Stimulated activated memory B cell treated with anti-CD40 and anti-IgM and Interleukin-4, amounts not matched to agents 10 μg/mL and 1 μg/mL and 100 μg/mL, for 72 hours (primary cell): ENCODE measurements around the gene LAMA2.

Source experiments
- ATAC-seq: fragments of 150-1000 bp; cut with Tn5 transposase; 2 replicates; pipeline ENCODE4 v1.10.0; 2021
- H3K27ac Mint-ChIP-seq: one replicate; pipeline ENCODE4 v1.8.0; 2022; ENCODE audit warnings: mild to moderate bottlenecking, mixed read lengths
- H3K27me3 Mint-ChIP-seq: one replicate; pipeline ENCODE4 v1.8.0; 2022; ENCODE audit warnings: mixed read lengths
- H3K36me3 Mint-ChIP-seq: one replicate; pipeline ENCODE4 v1.8.0; 2022; ENCODE audit warnings: mixed read lengths
- H3K4me1 Mint-ChIP-seq: one replicate; pipeline ENCODE4 v1.8.0; 2022; ENCODE audit warnings: mixed read lengths
- H3K4me3 Mint-ChIP-seq: one replicate; pipeline ENCODE4 v1.8.0; 2022; ENCODE audit warnings: mild to moderate bottlenecking, moderate library complexity, mixed read lengths
- H3K9me3 Mint-ChIP-seq: one replicate; pipeline ENCODE4 v1.8.0; 2022; ENCODE audit warnings: mixed read lengths

The LAMA2 gene

DNA sequence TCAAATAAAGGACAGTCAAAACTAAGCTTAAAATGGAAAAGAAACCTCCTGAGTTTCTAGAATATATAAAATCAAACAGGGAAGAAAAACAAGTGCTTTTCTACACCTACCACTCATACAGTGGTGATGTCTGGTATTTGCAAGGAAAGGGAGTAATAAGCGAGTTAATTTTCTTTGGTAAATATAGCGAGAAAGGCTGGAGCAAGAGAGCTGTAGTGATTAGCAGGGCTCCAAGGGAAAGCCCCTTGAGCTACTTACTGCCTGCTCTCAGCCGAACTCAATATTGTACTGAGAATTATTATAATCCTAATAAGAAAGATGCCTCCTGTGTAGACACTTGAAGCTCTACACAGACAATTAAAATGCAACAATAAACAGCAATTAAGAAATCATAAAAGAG, 296.3 kb downstream of the LAMA2 start:
- Mint-ChIP-seq H3K4me3 (no peak overlapping the region), H3K36me3 (no peaks in the 10 kb centered on the region), H3K27ac (no peak overlapping the region), H3K27me3 (peaks cover 9% of the 10 kb centered on the region), H3K9me3 (no peaks in the 10 kb centered on the region), H3K4me1 (no peaks in the 10 kb centered on the region)
- ATAC-seq: no peak

- Mint-ChIP-seq H3K36me3 (no peaks in the 10 kb centered on the region), H3K27me3 (peaks cover 9% of the 10 kb centered on the region), H3K9me3 (no peaks in the 10 kb centered on the region), H3K27ac (no peak overlapping the region), H3K4me1 (no peaks in the 10 kb centered on the region), H3K4me3 (no peak overlapping the region)
- no peak for ATAC-seq
These were observed 298.1 kb downstream of the LAMA2 start for GRCh38 chr6:129181001-129181400.

- Mint-ChIP-seq H3K4me3 (no peak overlapping the region), H3K9me3 (no peaks in the 10 kb centered on the region), H3K4me1 (no peaks in the 10 kb centered on the region), H3K36me3 (no peaks in the 10 kb centered on the region), H3K27ac (no peak overlapping the region), H3K27me3 (no peaks in the 10 kb centered on the region)
- no peak for ATAC-seq
These were observed 300.3 kb downstream of the LAMA2 start for GRCh38 chr6:129183187-129183591.

DNA sequence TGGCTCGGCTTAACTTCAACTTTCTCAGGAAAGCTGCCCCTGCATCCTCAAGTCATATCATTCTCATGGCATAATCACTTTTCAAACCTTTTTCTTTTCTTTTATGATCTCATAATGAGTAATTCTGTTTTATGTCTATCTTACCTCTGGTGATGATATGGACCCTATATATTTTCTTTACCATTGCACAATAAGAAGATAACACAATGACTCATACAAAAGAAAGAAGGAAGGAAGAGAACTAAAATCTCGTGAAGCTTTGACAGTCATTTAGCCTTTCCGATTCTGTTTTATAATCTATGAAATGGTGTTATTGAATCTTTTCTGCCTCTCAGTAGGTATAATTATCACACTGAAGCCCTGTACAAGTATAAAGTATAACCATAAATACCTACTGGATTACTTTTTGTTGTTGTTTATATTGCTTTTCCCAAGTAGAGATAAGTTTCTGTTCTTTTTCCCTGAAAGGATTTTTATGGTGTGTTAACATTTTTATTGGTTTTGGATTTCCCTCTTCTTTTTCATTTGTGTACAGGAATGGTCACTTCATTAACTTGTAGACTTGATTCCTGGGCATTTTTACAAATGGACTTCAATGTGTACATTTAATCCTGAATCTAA, 300.9 kb downstream of the LAMA2 start:
- no peak overlapping the region for H3K4me3 Mint-ChIP-seq
- no peaks in the 10 kb centered on the region for H3K4me1 Mint-ChIP-seq
- no peak overlapping the region for H3K27ac Mint-ChIP-seq
- ATAC-seq: no peak
- no peaks in the 10 kb centered on the region for H3K36me3 Mint-ChIP-seq
- no peaks in the 10 kb centered on the region for H3K27me3 Mint-ChIP-seq
- H3K9me3 Mint-ChIP-seq: no peaks in the 10 kb centered on the region

DNA sequence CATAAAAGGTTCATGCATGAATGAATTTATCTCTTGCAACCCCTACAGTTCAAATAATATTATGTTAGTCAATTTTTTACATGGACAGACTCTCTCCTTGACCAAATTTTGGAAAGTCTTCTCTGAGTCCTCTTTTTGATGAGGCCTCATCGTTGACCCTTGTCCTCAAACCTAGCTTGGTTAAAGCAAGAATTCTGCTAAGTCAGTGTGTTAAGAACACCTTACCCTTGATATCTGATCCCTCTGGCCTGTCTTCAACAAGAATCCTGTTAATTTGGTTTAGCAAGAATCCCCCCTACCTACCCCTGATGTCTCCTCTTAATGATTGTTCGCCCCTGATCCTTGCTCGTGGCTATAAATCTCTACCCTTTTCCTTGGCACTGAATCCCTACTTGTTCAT, 301.4 kb downstream of the LAMA2 start:
- Mint-ChIP-seq H3K9me3 (no peaks in the 10 kb centered on the region), H3K36me3 (no peaks in the 10 kb centered on the region), H3K27me3 (no peaks in the 10 kb centered on the region), H3K4me1 (no peaks in the 10 kb centered on the region), H3K4me3 (no peak overlapping the region), H3K27ac (no peak overlapping the region)
- ATAC-seq: no peak

DNA sequence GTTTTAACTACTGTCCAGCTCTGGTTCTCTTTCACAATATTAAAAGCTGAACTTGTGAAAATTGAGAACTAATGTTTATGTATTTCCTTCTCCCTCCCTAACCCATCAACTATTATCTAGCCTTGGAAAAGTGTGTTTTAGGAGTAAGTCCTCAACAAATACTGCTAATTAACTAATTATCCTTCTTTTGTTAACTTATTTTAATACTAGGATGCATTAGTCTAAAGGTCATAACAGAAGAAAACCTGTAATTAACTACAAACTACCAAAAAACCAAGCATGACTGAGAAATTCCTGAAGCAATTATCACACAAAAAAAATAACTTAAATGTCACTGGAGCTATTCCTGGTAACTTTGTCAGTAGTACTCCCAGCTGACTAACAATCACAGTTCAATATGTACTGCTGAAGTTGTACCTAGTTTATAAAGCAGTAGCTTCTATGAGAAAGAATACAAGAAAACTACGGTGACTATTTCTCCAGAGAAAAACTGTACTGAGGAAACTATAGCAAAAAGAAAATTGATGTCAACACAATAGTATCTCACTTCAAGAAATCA, 301.9 kb downstream of the LAMA2 start:
- Mint-ChIP-seq H3K27ac (no peak overlapping the region), H3K36me3 (no peaks in the 10 kb centered on the region), H3K4me3 (no peak overlapping the region), H3K9me3 (no peaks in the 10 kb centered on the region), H3K4me1 (no peaks in the 10 kb centered on the region), H3K27me3 (no peaks in the 10 kb centered on the region)
- no peak for ATAC-seq

- H3K27me3 Mint-ChIP-seq: no peaks in the 10 kb centered on the region
- H3K36me3 Mint-ChIP-seq: no peaks in the 10 kb centered on the region
- H3K4me1 Mint-ChIP-seq: no peaks in the 10 kb centered on the region
- no peaks in the 10 kb centered on the region for H3K9me3 Mint-ChIP-seq
- H3K27ac Mint-ChIP-seq: no peak overlapping the region
- H3K4me3 Mint-ChIP-seq: no peak overlapping the region
- no peak for ATAC-seq
These were observed 304.1 kb downstream of the LAMA2 start for GRCh38 chr6:129186988-129187387.

GRCh38 chr6:129188306-129188705, 305.4 kb downstream of the LAMA2 start:
- Mint-ChIP-seq H3K36me3 (no peaks in the 10 kb centered on the region), H3K27me3 (no peaks in the 10 kb centered on the region), H3K4me1 (no peaks in the 10 kb centered on the region), H3K27ac (no peak overlapping the region), H3K4me3 (no peak overlapping the region), H3K9me3 (no peaks in the 10 kb centered on the region)
- ATAC-seq: no peak

DNA sequence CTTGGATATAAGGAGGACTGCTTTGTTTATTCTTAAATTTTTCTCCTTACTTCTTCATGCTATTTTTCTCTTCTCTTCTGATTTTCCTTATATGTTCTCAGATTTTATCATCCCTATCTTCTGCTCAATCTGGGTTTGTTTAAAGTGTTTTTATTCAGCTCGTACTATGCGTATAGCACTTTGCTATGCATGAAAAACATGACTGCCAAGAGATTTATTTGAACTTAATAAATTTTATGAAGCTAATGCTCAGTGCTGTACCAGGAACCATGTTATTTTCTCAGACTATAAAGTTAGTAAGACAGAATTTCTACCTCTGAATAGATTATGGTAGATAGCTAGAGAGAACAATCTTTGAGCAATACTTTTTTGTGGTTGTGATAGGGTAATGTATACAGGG, 305.9 kb downstream of the LAMA2 start:
- H3K27ac Mint-ChIP-seq: no peak overlapping the region
- no peaks in the 10 kb centered on the region for H3K4me1 Mint-ChIP-seq
- no peak overlapping the region for H3K4me3 Mint-ChIP-seq
- H3K27me3 Mint-ChIP-seq: no peaks in the 10 kb centered on the region
- H3K9me3 Mint-ChIP-seq: no peaks in the 10 kb centered on the region
- ATAC-seq: no peak
- H3K36me3 Mint-ChIP-seq: no peaks in the 10 kb centered on the region

GRCh38 chr6:129189266-129189665, 306.3 kb downstream of the LAMA2 start:
- Mint-ChIP-seq H3K4me3 (no peak overlapping the region), H3K9me3 (no peaks in the 10 kb centered on the region), H3K36me3 (no peaks in the 10 kb centered on the region), H3K27ac (no peak overlapping the region), H3K4me1 (no peaks in the 10 kb centered on the region), H3K27me3 (no peaks in the 10 kb centered on the region)
- no peak for ATAC-seq

DNA sequence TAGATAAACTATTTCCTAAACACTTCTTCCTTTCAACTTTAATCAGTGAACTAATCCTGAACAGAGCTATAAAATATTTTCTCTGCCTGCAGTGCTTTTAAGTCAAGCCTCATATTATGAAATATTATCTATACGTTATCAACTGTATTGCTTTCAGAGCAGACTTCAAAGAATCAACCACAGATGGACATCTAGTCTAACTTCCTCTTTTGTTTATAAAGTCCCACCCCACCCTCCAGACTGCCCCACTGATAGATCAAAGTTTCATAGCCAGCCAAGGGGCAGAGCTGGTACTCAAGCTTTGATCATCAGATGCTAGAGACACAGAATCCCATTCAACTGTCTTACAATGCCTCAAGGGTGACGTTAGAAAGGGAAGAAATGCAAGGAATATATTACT, 308.3 kb downstream of the LAMA2 start:
- Mint-ChIP-seq H3K4me3 (no peak overlapping the region), H3K4me1 (no peaks in the 10 kb centered on the region), H3K27ac (no peak overlapping the region), H3K27me3 (no peaks in the 10 kb centered on the region), H3K36me3 (no peaks in the 10 kb centered on the region), H3K9me3 (no peaks in the 10 kb centered on the region)
- ATAC-seq: peak; percentile 39

- Mint-ChIP-seq H3K4me1 (no peaks in the 10 kb centered on the region), H3K27ac (no peak overlapping the region), H3K4me3 (no peak overlapping the region), H3K36me3 (no peaks in the 10 kb centered on the region), H3K27me3 (no peaks in the 10 kb centered on the region), H3K9me3 (no peaks in the 10 kb centered on the region)
- ATAC-seq: no peak
These were observed 309.6 kb downstream of the LAMA2 start for GRCh38 chr6:129192458-129192989.

DNA sequence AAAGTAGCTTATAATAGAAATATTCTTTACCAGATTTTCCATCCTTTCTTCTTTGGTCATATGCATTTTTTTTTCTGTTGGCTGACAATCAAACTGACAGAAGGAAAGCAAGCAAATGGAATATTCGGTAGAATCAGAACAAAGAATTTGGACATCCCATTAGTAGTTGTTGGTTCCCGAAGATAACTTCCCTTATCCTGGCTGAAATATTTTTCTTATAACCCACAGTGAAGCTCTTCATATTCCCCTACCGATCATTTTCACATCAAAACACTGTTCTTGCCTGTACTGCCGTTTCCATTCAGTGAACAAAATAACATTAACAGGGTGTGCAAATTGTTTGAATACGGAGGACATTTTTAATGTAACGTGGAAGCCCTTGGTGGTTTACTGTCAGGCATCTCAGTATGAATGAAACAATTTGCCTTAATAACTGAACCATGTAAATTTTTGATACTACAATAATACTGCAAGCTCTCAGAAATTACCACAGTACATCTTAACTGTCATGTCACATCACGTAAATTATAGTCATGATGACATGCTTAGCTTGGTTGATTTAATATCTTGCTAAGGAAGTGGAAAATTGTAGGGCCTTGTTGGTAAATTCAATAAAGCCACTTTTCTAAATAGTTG, 311.5 kb downstream of the LAMA2 start:
- Mint-ChIP-seq H3K27ac (no peak overlapping the region), H3K4me1 (no peaks in the 10 kb centered on the region), H3K4me3 (no peak overlapping the region), H3K27me3 (no peaks in the 10 kb centered on the region), H3K9me3 (no peaks in the 10 kb centered on the region), H3K36me3 (no peaks in the 10 kb centered on the region)
- no peak for ATAC-seq

GRCh38 chr6:129195161-129195560, 312.2 kb downstream of the LAMA2 start:
- Mint-ChIP-seq H3K4me3 (no peak overlapping the region), H3K27me3 (no peaks in the 10 kb centered on the region), H3K27ac (no peak overlapping the region), H3K9me3 (no peaks in the 10 kb centered on the region), H3K4me1 (no peaks in the 10 kb centered on the region), H3K36me3 (no peaks in the 10 kb centered on the region)
- ATAC-seq: no peak

DNA sequence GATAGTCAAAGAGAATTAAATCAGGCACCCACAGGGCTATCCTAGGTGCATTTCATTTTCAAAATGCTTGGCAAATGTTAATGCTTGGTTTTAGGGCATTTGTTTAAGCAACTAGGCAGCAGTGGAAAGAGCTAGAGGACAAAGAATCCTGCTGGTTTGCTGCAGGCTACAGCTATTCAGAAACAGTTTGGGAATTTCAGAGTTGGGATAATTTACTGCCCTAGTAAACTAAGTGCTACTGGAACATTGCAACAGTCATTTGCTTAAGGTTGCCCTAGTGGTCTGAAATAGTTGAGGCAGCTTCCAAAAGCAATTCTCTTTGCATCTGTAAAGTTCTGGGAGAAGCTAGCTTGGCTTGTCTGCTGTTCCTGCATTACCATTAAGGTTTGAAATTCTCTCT, 312.7 kb downstream of the LAMA2 start:
- Mint-ChIP-seq H3K4me1 (no peaks in the 10 kb centered on the region), H3K9me3 (no peaks in the 10 kb centered on the region), H3K4me3 (no peak overlapping the region), H3K27ac (no peak overlapping the region), H3K27me3 (no peaks in the 10 kb centered on the region), H3K36me3 (no peaks in the 10 kb centered on the region)
- ATAC-seq: no peak

DNA sequence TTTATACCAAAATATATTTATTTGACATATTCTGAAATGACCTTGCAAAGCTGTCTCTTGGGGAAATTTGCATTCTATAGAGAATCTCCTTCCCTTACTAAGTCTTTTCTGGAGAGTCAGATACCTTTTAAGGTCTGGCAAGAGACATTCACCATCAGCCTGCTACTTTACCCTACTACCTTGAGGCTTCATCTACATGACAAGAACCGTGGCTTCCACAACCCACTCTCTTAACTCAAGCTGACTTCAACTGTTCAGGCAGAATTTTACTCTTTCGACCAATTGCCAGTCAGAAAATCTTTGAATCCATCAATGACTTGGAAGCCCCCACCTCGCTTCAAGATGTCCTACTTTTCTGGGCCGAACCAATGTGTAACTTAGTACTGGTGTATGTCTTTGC, 314.2 kb downstream of the LAMA2 start:
- Mint-ChIP-seq H3K4me3 (no peak overlapping the region), H3K27ac (no peak overlapping the region), H3K4me1 (no peaks in the 10 kb centered on the region), H3K36me3 (no peaks in the 10 kb centered on the region), H3K27me3 (no peaks in the 10 kb centered on the region), H3K9me3 (no peaks in the 10 kb centered on the region)
- no peak for ATAC-seq
